Measurements from ENCODE around the gene VPS37B.

GRCh38 chr12:122834921-122835749, 60.8 kb downstream of the VPS37B start, which contains the start of gene HIP1R:
- TF ChIP-seq, protein P1, sequence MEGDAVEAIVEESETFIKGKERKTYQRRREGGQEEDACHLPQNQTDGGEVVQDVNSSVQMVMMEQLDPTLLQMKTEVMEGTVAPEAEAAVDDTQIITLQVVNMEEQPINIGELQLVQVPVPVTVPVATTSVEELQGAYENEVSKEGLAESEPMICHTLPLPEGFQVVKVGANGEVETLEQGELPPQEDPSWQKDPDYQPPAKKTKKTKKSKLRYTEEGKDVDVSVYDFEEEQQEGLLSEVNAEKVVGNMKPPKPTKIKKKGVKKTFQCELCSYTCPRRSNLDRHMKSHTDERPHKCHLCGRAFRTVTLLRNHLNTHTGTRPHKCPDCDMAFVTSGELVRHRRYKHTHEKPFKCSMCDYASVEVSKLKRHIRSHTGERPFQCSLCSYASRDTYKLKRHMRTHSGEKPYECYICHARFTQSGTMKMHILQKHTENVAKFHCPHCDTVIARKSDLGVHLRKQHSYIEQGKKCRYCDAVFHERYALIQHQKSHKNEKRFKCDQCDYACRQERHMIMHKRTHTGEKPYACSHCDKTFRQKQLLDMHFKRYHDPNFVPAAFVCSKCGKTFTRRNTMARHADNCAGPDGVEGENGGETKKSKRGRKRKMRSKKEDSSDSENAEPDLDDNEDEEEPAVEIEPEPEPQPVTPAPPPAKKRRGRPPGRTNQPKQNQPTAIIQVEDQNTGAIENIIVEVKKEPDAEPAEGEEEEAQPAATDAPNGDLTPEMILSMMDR (IDR thresholded peaks at IDR 0.05; ENCODE audit: poor library complexity) = no peak
- TF ChIP-seq EZH2phosphoT487 (IDR thresholded peaks at IDR 0.05; ENCODE audit: low read depth, severe bottlenecking, unreplicated experiment) = no peak
- no peak for TF ChIP-seq EZH2 (IDR thresholded peaks at IDR 0.05; ENCODE audit: borderline replicate concordance)

Data from hepatocyte (in vitro differentiated cells).